ACHN (cell line): ENCODE results near the gene DAW1.
"Not testable (repeated sequence)": the region's sequence is repeated elsewhere in the genome, so short reads cannot be mapped to it uniquely, and the experiment has no call there.

Experiments used
- DNase-seq: peaks from one replicate; pipeline ENCODE4 v3.0.0-alpha.2; 2015
- in situ Hi-C: cut with HindIII; loops from 2 replicates; pipeline ENCODE4 v1.10.0; 2017; ENCODE audit warnings: low sequenced_read_pairs, low pct_ligation_motif_present, low pct_unique_long_range_greater_than_20kb

The DAW1 gene

GRCh38 chr2:227871375-227871791, at the start of gene DAW1:
Gene DAW1 (plus strand): TSS chr2:227871631. CDS start chr2:227871690, 59 bp downstream.
- DNase-seq = peak; percentile 78
- in situ Hi-C loops = no loop called here

GRCh38 chr2:227822416-227823003, 48.9 kb upstream of the DAW1 start:
- no peak for DNase-seq
- in situ Hi-C loops = no loop called here

GRCh38 chr2:227823922-227824321, 47.5 kb upstream of the DAW1 start:
- in situ Hi-C loops = no loop called here
- DNase-seq = no peak

- DNase-seq = no peak
- in situ Hi-C loops = no loop called here
Measured at GRCh38 chr2:227824711-227825110, 46.7 kb upstream of the DAW1 start.

GRCh38 chr2:227826019-227826521, 45.4 kb upstream of the DAW1 start:
- in situ Hi-C loops = no loop called here
- no peak for DNase-seq

GRCh38 chr2:227826563-227826962, 44.9 kb upstream of the DAW1 start:
- in situ Hi-C loops = no loop called here

GRCh38 chr2:227827143-227827542, 44.3 kb upstream of the DAW1 start:
- in situ Hi-C loops = no loop called here
- no peak for DNase-seq

More at GRCh38 chr2:227826563-227826962, 44.9 kb upstream of the DAW1 start:
- no peak for DNase-seq

- no peak for DNase-seq
- in situ Hi-C loops = no loop called here
Measured at GRCh38 chr2:227828477-227828912, 42.9 kb upstream of the DAW1 start.

- in situ Hi-C loops = no loop called here
- no peak for DNase-seq
Measured at GRCh38 chr2:227829337-227829736, 42.1 kb upstream of the DAW1 start.

GRCh38 chr2:227834423-227834822, 37.0 kb upstream of the DAW1 start:
- DNase-seq = no peak
- in situ Hi-C loops = no loop called here

- in situ Hi-C loops = no loop called here
- DNase-seq = no peak
Measured at GRCh38 chr2:227834916-227835650, 36.3 kb upstream of the DAW1 start.

GRCh38 chr2:227839339-227840129, 31.9 kb upstream of the DAW1 start:
- not testable (repeated sequence) for DNase-seq

GRCh38 chr2:227846831-227847230, 24.6 kb upstream of the DAW1 start:
- DNase-seq = no peak
- in situ Hi-C loops = no loop called here

More at GRCh38 chr2:227839339-227840129, 31.9 kb upstream of the DAW1 start:
- in situ Hi-C loops = not testable (repeated sequence)

- in situ Hi-C loops = no loop called here
Measured at GRCh38 chr2:227848146-227848545, 23.3 kb upstream of the DAW1 start.

GRCh38 chr2:227848586-227848985, 22.8 kb upstream of the DAW1 start:
- DNase-seq = no peak
- in situ Hi-C loops = no loop called here

More at GRCh38 chr2:227848146-227848545, 23.3 kb upstream of the DAW1 start:
- no peak for DNase-seq

- in situ Hi-C loops = no loop called here
- DNase-seq = no peak
Measured at GRCh38 chr2:227849906-227850305, 21.5 kb upstream of the DAW1 start.

GRCh38 chr2:227853204-227853629, 18.2 kb upstream of the DAW1 start:
- DNase-seq = peak; percentile 99
- in situ Hi-C loops = no loop called here

GRCh38 chr2:227853765-227854271, 17.6 kb upstream of the DAW1 start:
- peak; percentile 89 for DNase-seq
- in situ Hi-C loops = no loop called here

GRCh38 chr2:227855440-227855839, 16.0 kb upstream of the DAW1 start:
- in situ Hi-C loops = no loop called here
- no peak for DNase-seq
